A549 treated with Mapracorat at 1 μM for 4 hours (cell line): ENCODE measurements around the gene MDH1. TPM values are rescaled to one million over a fixed set of nuclear protein-coding genes. Genes with fewer than 3 reads are reported as not detected.

Source experiments
- total RNA-seq: library from RNA; stranded (reverse); fragments of 200-300 nt; extraction: Qiagen RNA extraction; gene quantifications from 5 replicates; pipeline ENCODE4 v1.2.3, GENCODE V29; 2022

The MDH1 gene
- 242 to 256 TPM (median 250 TPM) in 5 replicates for total RNA-seq

DNA sequence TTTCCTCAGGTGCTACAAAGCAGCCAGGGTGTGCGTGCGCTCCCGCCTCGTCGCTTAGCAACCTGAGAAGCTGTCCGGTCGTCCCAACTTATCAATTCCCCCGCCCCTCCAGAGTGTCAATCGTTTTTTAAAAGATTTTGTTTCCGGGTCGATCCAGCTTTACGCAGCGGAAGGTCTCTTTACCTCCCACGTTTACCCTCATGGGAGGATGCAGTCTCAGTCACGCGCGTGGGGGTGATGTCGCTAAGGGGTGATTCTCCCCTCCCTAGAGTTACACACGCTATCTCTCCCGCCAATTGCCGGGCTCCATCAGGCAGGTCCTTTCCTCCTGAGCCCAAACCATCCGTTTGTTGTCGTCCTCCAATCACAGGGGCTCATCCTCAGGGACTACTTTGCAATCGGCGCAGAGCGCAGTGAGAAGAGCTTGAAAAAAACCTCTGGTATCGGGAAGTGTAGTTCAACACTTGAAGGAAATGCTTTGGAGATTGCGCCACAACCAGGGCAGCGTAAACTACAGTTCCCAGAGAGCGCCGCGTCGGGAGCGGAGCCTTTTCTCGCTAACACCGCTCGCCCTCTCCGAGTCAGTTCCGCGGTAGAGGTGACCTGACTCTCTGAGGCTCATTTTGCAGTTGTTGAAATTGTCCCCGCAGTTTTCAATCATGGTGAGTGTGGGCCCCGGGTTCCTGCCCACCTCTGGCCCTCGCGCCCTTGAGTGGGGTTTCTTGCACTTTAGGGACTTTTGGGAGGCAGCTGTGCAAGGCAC lies at the start of gene MDH1, which contains the start of gene WDPCP:
TSS of gene MDH1 (plus strand) at position 579 of the 763 bp plus-strand sequence. CDS start at position 660, 81 bp downstream.
TSS of gene WDPCP (minus strand) at position 93 of the 763 bp plus-strand sequence. CDS start 206 bp downstream, outside the sequence.

Other genes with a start within 250 kb of the MDH1 start
- gene WDPCP, start 486 bp upstream of the MDH1 start, total RNA-seq: 3.5 to 5.6 TPM (median 4.2 TPM) in 5 replicates